CD4-positive, alpha-beta T cell treated with Interleukin-1 beta for 1 hour (primary cell): Measurements from ENCODE around the gene TMEM131.
"Not testable (repeated sequence)": the region's sequence is repeated elsewhere in the genome, so short reads cannot be mapped to it uniquely, and the experiment has no call there.

ENCODE experiments used
- DNase-seq, 2 donors: peaks; one replicate each; pipeline ENCODE4 v3.0.0-alpha.2; 2020 to 2022

The TMEM131 gene

GRCh38 chr2:97848306-97848705, 147.4 kb downstream of the TMEM131 start:
- DNase-seq = no peak

GRCh38 chr2:97846716-97847115, 149.0 kb downstream of the TMEM131 start:
- not testable (repeated sequence) for DNase-seq

GRCh38 chr2:97845818-97846217, 149.9 kb downstream of the TMEM131 start:
- DNase-seq = no peak

GRCh38 chr2:97845133-97845532, 150.6 kb downstream of the TMEM131 start:
- DNase-seq = no peak

GRCh38 chr2:97844311-97844859, 151.4 kb downstream of the TMEM131 start:
- DNase-seq = no peak

GRCh38 chr2:97840198-97840597, 155.6 kb downstream of the TMEM131 start:
- no peak for DNase-seq

- no peak for DNase-seq
These were observed 161.1 kb downstream of the TMEM131 start for GRCh38 chr2:97834610-97835009.

GRCh38 chr2:97831121-97831520, 164.6 kb downstream of the TMEM131 start:
- DNase-seq = no peak

GRCh38 chr2:97829255-97829654, 166.5 kb downstream of the TMEM131 start:
- DNase-seq = not testable (repeated sequence)

- DNase-seq = not testable (repeated sequence)
These were observed 168.7 kb downstream of the TMEM131 start for GRCh38 chr2:97827013-97827412.

- peak in 1 of 2 donors; percentile 9 for DNase-seq
These were observed 169.4 kb downstream of the TMEM131 start for GRCh38 chr2:97826266-97826847.

GRCh38 chr2:97824011-97824410, 171.7 kb downstream of the TMEM131 start:
- DNase-seq = not testable (repeated sequence)

- not testable (repeated sequence) for DNase-seq
These were observed 173.9 kb downstream of the TMEM131 start for GRCh38 chr2:97821862-97822261.

GRCh38 chr2:97819754-97820153, 176.0 kb downstream of the TMEM131 start:
- no peak for DNase-seq

- DNase-seq = no peak
These were observed 179.3 kb downstream of the TMEM131 start for GRCh38 chr2:97816411-97816810.

GRCh38 chr2:97812931-97813330, 182.8 kb downstream of the TMEM131 start:
- DNase-seq = no peak

GRCh38 chr2:97808816-97809215, 186.9 kb downstream of the TMEM131 start:
- no peak for DNase-seq

- peak; percentile 70 to 77 for DNase-seq
These were observed 188.8 kb downstream of the TMEM131 start for GRCh38 chr2:97806738-97807618.

GRCh38 chr2:97805776-97806175, 190.0 kb downstream of the TMEM131 start:
- DNase-seq = no peak

- no peak for DNase-seq
These were observed 194.7 kb downstream of the TMEM131 start for GRCh38 chr2:97801028-97801427.

GRCh38 chr2:97798416-97798815, 197.3 kb downstream of the TMEM131 start:
- DNase-seq = no peak

- DNase-seq = no peak
These were observed 198.4 kb downstream of the TMEM131 start for GRCh38 chr2:97797355-97797754.

- DNase-seq = no peak
These were observed 199.2 kb downstream of the TMEM131 start for GRCh38 chr2:97796465-97797126.
